Hepatic stellate cell (primary cell): ENCODE data around the gene DYNC1H1.
"Not testable (repeated sequence)": the region's sequence is repeated elsewhere in the genome, so short reads cannot be mapped to it uniquely, and the experiment has no call there.

ENCODE experiments used
- DNase-seq: peaks from one replicate; pipeline ENCODE4 v3.0.0; 2011; ENCODE audit warnings: low spot score

The DYNC1H1 gene

GRCh38 chr14:101965181-101965544, 790 bp downstream of the DYNC1H1 start:
- peak; percentile 79 for DNase-seq

GRCh38 chr14:101965770-101966722, 1.7 kb downstream of the DYNC1H1 start:
- DNase-seq: no peak

- no peak for DNase-seq
Measured at GRCh38 chr14:101966742-101967141, 2.4 kb downstream of the DYNC1H1 start.

GRCh38 chr14:101968186-101968585, 3.8 kb downstream of the DYNC1H1 start:
- DNase-seq: no peak

GRCh38 chr14:101969481-101969880, 5.1 kb downstream of the DYNC1H1 start:
- no peak for DNase-seq

- DNase-seq: no peak
Measured at GRCh38 chr14:101970830-101971400, 6.5 kb downstream of the DYNC1H1 start.

- DNase-seq: not testable (repeated sequence)
Measured at GRCh38 chr14:101971458-101971857, 7.1 kb downstream of the DYNC1H1 start.

- DNase-seq: peak; percentile 89
Measured at GRCh38 chr14:101972126-101972866, 7.9 kb downstream of the DYNC1H1 start.

- DNase-seq: no peak
Measured at GRCh38 chr14:101973356-101973755, 9.0 kb downstream of the DYNC1H1 start.

GRCh38 chr14:101975231-101975630, 10.9 kb downstream of the DYNC1H1 start:
- no peak for DNase-seq

- DNase-seq: no peak
Measured at GRCh38 chr14:101977311-101978071, 13.1 kb downstream of the DYNC1H1 start.

GRCh38 chr14:101979666-101980065, 15.3 kb downstream of the DYNC1H1 start:
- DNase-seq: no peak

GRCh38 chr14:101980251-101980650, 15.9 kb downstream of the DYNC1H1 start:
- DNase-seq: no peak

- peak; percentile 81 for DNase-seq
Measured at GRCh38 chr14:101980700-101981099, 16.3 kb downstream of the DYNC1H1 start.

- no peak for DNase-seq
Measured at GRCh38 chr14:101982621-101983020, 18.2 kb downstream of the DYNC1H1 start.

- not testable (repeated sequence) for DNase-seq
Measured at GRCh38 chr14:101984831-101985230, 20.5 kb downstream of the DYNC1H1 start.

- DNase-seq: no peak
Measured at GRCh38 chr14:101985957-101986356, 21.6 kb downstream of the DYNC1H1 start.

- no peak for DNase-seq
Measured at GRCh38 chr14:101986953-101987352, 22.6 kb downstream of the DYNC1H1 start.

- no peak for DNase-seq
Measured at GRCh38 chr14:101988377-101988776, 24.0 kb downstream of the DYNC1H1 start.

GRCh38 chr14:101991352-101991751, 27.0 kb downstream of the DYNC1H1 start:
- no peak for DNase-seq

GRCh38 chr14:101992708-101993107, 28.3 kb downstream of the DYNC1H1 start:
- no peak for DNase-seq
